Testis (tissue), 2 donors: Measurements from ENCODE around the gene PLS1.

ENCODE experiments used
- POLR2A ChIP-seq: fragments of 450-650 bp; IDR thresholded peaks from one replicate; pipeline ENCODE4 v1.6.1; 2017; ENCODE audit warnings: antibody characterized with exemption, mild to moderate bottlenecking, moderate library complexity
- TF ChIP-seq, protein P1 (sequence below), 3 experiments: fragments of 450-650 bp in 2 of 3; fragments of 200-600 bp in 1 of 3; sonication (generic) in 1 of 3; IDR thresholded peaks; one replicate each; pipeline ENCODE4 v1.5.1; 2016 to 2019; ENCODE audit warnings: antibody characterized with exemption in 3 of 3, mild to moderate bottlenecking in 2 of 3, moderate library complexity in 1 of 3

DNA sequence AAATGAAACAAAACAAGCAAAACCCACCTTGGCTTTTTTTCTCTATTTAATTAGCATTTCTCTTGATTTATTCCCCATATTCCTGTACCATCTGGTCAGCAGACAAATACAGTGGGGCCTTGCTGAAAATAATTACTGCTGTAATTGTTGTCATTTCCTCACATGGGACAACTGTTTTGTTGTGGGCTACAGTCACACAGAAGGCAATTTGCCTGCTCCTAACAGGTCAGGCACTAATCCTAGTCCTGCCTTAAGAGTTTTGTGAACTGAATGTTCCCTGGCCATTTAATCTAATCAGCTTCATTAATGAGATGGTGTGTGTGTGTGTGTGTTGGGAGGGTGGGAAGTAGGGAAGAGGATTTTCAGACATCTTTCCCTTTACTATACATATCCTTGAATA, 139.3 kb downstream of the PLS1 start:
- TF ChIP-seq, protein P1, sequence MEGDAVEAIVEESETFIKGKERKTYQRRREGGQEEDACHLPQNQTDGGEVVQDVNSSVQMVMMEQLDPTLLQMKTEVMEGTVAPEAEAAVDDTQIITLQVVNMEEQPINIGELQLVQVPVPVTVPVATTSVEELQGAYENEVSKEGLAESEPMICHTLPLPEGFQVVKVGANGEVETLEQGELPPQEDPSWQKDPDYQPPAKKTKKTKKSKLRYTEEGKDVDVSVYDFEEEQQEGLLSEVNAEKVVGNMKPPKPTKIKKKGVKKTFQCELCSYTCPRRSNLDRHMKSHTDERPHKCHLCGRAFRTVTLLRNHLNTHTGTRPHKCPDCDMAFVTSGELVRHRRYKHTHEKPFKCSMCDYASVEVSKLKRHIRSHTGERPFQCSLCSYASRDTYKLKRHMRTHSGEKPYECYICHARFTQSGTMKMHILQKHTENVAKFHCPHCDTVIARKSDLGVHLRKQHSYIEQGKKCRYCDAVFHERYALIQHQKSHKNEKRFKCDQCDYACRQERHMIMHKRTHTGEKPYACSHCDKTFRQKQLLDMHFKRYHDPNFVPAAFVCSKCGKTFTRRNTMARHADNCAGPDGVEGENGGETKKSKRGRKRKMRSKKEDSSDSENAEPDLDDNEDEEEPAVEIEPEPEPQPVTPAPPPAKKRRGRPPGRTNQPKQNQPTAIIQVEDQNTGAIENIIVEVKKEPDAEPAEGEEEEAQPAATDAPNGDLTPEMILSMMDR (IDR thresholded peaks at IDR 0.05) = no peak
- TF ChIP-seq POLR2A = no peak
